Measurements from ENCODE around the gene HDLBP.
A peak's percentile ranks its signal among the peaks of the same experiment; 100 is the strongest.

The HDLBP gene, protein sequence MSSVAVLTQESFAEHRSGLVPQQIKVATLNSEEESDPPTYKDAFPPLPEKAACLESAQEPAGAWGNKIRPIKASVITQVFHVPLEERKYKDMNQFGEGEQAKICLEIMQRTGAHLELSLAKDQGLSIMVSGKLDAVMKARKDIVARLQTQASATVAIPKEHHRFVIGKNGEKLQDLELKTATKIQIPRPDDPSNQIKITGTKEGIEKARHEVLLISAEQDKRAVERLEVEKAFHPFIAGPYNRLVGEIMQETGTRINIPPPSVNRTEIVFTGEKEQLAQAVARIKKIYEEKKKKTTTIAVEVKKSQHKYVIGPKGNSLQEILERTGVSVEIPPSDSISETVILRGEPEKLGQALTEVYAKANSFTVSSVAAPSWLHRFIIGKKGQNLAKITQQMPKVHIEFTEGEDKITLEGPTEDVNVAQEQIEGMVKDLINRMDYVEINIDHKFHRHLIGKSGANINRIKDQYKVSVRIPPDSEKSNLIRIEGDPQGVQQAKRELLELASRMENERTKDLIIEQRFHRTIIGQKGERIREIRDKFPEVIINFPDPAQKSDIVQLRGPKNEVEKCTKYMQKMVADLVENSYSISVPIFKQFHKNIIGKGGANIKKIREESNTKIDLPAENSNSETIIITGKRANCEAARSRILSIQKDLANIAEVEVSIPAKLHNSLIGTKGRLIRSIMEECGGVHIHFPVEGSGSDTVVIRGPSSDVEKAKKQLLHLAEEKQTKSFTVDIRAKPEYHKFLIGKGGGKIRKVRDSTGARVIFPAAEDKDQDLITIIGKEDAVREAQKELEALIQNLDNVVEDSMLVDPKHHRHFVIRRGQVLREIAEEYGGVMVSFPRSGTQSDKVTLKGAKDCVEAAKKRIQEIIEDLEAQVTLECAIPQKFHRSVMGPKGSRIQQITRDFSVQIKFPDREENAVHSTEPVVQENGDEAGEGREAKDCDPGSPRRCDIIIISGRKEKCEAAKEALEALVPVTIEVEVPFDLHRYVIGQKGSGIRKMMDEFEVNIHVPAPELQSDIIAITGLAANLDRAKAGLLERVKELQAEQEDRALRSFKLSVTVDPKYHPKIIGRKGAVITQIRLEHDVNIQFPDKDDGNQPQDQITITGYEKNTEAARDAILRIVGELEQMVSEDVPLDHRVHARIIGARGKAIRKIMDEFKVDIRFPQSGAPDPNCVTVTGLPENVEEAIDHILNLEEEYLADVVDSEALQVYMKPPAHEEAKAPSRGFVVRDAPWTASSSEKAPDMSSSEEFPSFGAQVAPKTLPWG (N-terminal part only)

DNA sequence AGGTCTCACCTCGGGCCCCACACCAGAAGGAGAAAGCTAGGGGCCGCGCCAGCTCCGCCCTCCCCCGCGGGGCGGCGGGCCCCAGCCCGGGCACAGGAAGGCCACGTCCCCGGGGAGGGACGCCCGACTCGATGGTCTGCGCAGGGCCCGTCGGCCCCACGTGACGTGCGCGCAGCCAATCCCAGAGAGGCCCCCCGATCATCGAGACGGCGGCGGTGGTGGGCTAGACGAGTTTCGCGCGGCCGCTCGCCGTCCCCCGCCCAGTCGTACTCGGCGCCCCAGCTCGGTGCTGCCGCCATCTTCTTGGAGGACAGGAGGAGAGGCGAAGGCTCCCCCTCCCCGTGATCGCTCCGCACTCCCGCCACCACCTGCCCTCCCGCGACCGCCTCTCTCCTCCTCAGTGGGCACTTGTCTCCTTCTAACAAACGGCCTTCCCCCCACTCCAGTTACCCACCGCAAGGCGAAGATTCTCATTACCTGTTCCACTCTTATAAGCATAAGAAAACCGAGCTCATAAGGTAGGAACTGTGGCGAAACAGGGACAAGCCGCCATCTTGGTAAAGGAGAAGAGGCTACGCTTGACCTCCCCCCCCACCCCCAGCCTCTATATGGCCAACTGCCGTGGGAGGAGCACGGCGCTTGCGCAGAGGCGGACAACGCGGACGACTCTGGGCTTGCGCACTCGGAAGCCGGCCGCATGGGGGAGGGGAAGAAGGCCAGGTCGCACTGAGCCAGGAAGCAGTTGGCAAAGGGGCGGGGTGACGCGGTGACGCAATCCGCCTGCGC is at the start of gene HDLBP:
Gene HDLBP (minus strand): TSS at position 580 of the 786 bp plus-strand sequence. CDS start 48,803 bp downstream, outside the sequence.
- H3K9me3 Mint-ChIP-seq = no peaks in the 10 kb centered on the region
- H3K4me3 Mint-ChIP-seq = peak within 1 kb of the TSS; percentile 95 to 99
- H3K27me3 Mint-ChIP-seq = no peaks in the 10 kb centered on the region
- peak within 1 kb of the TSS; percentile 99 for H3K27ac Mint-ChIP-seq
- DNase-seq = peak; percentile 100
- peak; percentile 78 to 81 for ATAC-seq (replicated peaks)
- peaks cover 37 to 71% of the 10 kb centered on the region in 2 donors for H3K4me1 Mint-ChIP-seq
- H3K36me3 Mint-ChIP-seq = peaks cover 24 to 46% of the 10 kb centered on the region in 2 donors

DNA sequence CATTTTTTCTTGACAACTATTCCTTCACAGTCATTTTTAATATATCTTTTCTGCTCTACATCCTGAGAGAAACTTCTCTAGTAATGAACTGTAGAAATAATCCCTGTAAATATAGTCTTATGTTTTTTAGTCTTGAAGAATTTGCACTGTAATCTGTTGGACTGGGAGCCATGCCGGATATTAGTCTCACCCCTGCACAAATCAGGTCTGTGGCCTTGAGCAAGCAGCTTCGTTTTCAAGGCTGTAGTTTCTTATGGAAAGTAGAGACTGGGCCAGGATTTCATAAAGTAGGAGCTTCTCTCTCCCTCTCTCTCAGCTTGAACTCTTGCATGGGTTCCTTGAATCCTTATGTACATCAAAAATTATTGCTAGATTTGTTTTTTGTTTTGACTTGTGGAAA is 49.3 kb upstream of the HDLBP start:
- H3K4me1 Mint-ChIP-seq = peaks cover 35 to 70% of the 10 kb centered on the region in 2 donors
- no peak overlapping the region for H3K27ac Mint-ChIP-seq
- H3K4me3 Mint-ChIP-seq = no peak overlapping the region
- DNase-seq = no peak
- H3K27me3 Mint-ChIP-seq = no peaks in the 10 kb centered on the region
- H3K9me3 Mint-ChIP-seq = no peaks in the 10 kb centered on the region
- peaks cover 3 to 24% of the 10 kb centered on the region in 2 donors for H3K36me3 Mint-ChIP-seq
- ATAC-seq (replicated peaks) = no peak

DNA sequence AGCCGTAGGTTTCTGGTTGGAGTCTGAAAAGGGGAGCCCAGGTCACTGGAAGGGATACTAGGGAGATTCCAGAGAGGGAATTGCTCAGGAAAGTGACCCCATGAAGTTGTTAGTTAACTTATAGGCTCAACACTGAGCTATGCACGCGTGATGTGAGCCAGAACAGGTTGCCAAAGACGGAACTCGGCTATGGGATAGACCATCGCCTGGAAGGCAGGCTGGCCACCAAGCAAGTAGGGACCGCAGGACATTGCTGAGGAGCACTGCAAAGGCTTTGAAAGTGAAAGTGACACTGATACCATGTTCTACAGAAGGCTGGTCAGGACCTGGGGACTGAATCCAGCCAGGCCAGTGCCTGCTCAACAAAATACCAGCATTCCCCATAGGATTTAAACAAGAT is 48.0 kb upstream of the HDLBP start:
- H3K27me3 Mint-ChIP-seq = no peaks in the 10 kb centered on the region
- H3K27ac Mint-ChIP-seq = no peak overlapping the region
- H3K9me3 Mint-ChIP-seq = no peaks in the 10 kb centered on the region
- no peak overlapping the region for H3K4me3 Mint-ChIP-seq
- H3K4me1 Mint-ChIP-seq = peaks cover 44 to 77% of the 10 kb centered on the region in 2 donors
- ATAC-seq (replicated peaks) (peak in 1 of 2 donors; percentile 47), DNase-seq (no peak)
- peaks cover 0 to 30% of the 10 kb centered on the region in 2 donors for H3K36me3 Mint-ChIP-seq

DNA sequence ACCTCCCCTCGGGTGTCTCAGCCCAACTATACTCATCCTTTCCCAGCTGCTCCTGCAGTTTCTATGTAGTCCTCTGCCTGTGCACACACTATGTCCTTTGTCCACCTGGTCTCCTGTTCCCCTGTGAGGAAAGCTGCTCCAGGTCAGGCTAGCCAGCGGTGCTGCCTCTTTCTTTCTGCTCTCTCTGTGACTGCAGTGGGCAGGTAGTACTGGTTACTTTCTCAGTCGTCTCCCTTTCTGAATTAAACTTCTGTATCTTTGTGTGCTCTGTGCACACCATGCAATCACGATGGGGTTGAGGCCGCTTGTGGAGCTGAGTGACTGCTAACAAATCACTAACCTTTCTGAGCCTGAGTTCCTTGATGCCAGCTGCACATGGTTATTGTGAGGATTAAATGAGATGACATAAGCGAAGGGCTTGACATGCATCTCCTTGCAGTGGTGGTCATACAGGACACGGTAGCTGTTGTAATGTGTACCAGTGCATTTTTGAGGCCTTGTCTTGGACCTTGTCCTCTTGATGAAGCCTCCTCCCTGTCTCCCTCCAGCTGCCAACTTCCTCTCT is 44.1 kb upstream of the HDLBP start:
- H3K4me3 Mint-ChIP-seq = peak overlapping the region; percentile 14 to 15
- H3K36me3 Mint-ChIP-seq = peaks cover 4 to 28% of the 10 kb centered on the region in 2 donors
- ATAC-seq (replicated peaks) (no peak), DNase-seq (no peak)
- H3K27ac Mint-ChIP-seq = peak overlapping the region; percentile 38
- H3K4me1 Mint-ChIP-seq = peaks cover 47 to 79% of the 10 kb centered on the region in 2 donors
- no peaks in the 10 kb centered on the region for H3K27me3 Mint-ChIP-seq
- no peaks in the 10 kb centered on the region for H3K9me3 Mint-ChIP-seq

DNA sequence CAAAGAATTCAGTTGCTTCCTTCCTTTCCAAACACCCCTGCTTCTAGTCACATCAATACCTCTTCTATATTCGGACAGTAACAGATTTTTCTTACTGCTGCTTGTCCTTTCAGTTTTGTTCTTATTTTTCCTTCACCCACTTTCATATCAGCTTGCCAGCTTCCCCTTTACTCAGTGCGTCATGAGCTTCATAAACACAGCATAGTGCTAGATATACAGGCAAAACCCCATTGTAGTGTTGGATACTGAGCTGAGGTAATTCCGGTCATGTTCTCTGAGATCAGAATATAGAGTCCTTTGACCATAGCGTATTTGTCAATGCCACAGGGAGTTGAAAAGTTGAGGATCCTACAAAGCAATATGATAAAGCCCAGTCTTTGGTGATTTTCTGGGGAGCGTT is 43.0 kb upstream of the HDLBP start:
- Mint-ChIP-seq H3K36me3 (peaks cover 6 to 24% of the 10 kb centered on the region in 2 donors), H3K27ac (peak overlapping the region; percentile 72), H3K4me1 (peaks cover 43 to 74% of the 10 kb centered on the region in 2 donors), H3K9me3 (no peaks in the 10 kb centered on the region), H3K27me3 (no peaks in the 10 kb centered on the region), H3K4me3 (peak overlapping the region; percentile 16 to 47)
- ATAC-seq (replicated peaks) (peak; percentile 66 to 72), DNase-seq (peak; percentile 39)

DNA sequence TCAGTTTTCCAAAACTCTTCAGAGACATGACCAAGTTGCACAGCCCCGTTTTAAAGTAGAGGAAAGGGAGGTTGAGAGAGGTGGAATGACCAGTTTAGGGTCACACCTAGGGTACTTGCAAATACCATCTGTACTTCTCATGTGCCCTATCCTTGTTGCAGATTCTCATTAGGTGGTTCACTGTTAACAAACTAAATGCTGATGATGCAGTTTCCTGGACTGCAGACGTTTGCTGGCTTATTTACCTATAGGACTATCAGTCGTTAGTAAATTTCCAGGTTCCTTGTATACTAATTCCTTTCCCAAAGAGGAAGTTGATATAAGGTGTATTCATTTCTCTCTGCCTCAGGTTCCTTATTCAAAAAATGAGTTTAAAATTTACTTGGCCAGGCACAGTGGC is 42.1 kb upstream of the HDLBP start:
- Mint-ChIP-seq H3K4me3 (peak overlapping the region; percentile 82 to 85), H3K27ac (peak overlapping the region; percentile 31), H3K4me1 (peaks cover 37 to 65% of the 10 kb centered on the region in 2 donors), H3K36me3 (peaks cover 12 to 26% of the 10 kb centered on the region in 2 donors), H3K9me3 (no peaks in the 10 kb centered on the region), H3K27me3 (no peaks in the 10 kb centered on the region)
- ATAC-seq (replicated peaks) (no peak), DNase-seq (no peak)

DNA sequence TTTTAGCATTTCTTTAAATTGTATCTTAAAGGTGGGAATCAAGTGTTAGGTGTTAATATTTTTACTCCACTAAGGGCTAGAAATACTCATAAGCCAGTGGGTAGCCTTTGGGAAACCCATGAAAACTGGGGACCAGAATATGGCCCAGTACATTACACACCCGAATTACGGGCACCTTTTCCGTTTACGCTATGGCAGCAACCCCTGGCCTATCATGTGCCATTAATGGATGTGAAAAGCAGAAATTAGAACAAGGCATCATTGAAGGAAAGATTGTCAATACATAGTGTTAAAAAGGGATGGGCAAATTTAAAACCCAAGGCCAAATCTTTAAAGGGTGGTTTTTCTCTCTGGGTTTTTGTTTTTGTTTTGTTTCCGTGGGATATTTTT is 41.4 kb upstream of the HDLBP start:
- ATAC-seq (replicated peaks) (no peak), DNase-seq (no peak)
- peaks cover 37 to 60% of the 10 kb centered on the region in 2 donors for H3K4me1 Mint-ChIP-seq
- no peaks in the 10 kb centered on the region for H3K27me3 Mint-ChIP-seq
- H3K4me3 Mint-ChIP-seq = peak overlapping the region; percentile 82 to 85
- H3K9me3 Mint-ChIP-seq = no peaks in the 10 kb centered on the region
- peak overlapping the region; percentile 87 for H3K27ac Mint-ChIP-seq
- H3K36me3 Mint-ChIP-seq = peaks cover 15 to 26% of the 10 kb centered on the region in 2 donors

DNA sequence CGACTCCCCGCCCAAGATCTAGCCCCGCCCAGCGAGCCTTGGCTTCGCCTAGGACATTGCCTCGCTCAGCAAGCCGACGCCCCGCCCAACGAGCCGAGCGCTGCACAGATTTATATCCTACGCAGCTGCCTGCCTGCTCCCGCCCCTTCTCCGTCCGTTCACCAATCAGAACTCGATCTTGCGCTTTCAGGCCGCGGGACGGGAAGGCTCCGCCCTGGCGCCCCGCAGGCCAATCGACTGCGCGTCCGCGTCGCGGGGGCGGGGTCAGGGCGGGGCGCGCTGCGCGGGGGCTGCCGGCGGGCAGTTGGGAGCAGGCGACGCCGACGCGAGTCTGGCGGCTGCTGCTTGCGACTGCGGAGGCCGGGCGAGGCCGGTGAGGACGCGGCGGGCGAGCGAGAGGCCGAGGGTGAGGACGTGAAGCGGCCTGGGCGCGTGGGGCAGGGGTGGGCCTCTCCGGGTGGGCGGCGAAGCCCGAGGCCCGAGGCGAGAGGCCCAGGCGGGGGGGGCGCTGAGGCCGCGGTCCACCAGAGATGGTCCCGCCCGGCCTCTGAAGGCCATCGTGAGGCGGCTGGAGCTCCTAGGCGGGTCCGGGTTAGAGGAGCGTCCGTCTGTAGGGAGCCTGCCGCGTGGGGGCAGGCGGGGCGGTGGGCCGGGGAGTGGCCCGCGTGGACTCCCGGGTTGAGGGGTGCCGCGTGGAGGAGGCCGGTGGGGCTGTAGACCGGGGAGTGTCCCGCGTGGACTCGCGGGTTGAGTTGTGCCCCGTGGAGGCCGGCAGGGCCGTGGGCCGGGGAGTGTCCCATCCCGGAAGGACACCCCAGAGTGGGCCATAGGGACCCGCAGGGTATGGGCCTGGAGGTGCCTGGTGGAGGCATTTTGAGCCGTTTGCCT is 40.8 kb upstream of the HDLBP start, which contains the start of gene FARP2:
Gene FARP2 (plus strand): TSS at position 303 of the 888 bp plus-strand sequence. CDS start 16,823 bp downstream, outside the sequence.
- Mint-ChIP-seq H3K4me3 (peak within 1 kb of the TSS; percentile 82 to 85), H3K27me3 (no peaks in the 10 kb centered on the region), H3K36me3 (peaks cover 15 to 22% of the 10 kb centered on the region in 2 donors), H3K4me1 (peaks cover 33 to 54% of the 10 kb centered on the region in 2 donors), H3K9me3 (no peaks in the 10 kb centered on the region), H3K27ac (peak within 1 kb of the TSS; percentile 87)
- ATAC-seq (replicated peaks) (peak; percentile 88 to 91), DNase-seq (peak; percentile 97)

DNA sequence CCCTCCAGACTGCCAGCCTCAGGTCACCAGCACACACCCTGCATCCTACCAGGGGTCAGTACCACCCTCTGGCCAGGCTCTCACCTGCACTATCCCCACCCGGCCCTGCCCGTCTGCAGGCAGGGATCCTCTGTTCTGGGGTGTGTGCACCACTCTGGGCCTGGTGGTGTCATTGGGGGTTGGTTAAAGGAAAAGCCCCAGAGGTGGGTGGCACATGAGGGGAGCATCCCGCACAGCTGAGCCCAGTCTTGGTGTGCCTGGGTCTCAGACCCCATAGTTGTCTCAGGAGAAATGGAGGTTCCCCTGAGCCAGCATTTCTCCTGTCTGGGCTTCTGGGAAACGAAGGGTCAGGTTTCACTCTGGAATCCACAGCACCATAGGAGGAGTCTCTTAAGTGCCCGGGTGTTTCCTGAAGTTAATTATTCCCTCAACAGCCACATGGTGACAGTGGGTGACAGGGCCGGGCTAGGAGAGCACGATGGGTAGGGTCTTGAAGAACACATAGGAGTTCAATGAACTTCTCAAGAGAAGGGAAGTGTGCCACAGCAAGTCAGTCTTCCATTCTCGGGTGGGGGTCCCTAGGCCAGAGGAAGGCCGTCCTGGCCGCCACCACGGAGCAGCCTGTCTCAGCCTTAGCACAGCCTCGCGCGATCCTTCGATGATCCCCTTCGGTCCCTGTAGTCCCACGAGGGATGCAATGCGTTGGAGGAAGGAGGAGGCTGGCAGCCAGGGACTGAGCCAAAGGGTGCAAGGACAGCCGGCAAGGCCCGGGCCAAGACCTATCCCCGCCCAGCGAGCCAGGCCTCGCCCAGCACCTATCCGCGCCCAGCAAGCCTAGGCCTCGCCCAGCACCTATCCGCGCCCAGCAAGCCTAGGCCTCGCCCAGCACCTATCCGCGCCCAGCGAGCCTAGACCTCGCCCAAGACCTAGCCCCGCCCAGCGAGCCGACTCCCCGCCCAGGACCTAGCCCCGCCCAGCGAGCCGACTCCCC is 39.5 kb upstream of the HDLBP start:
- no peaks in the 10 kb centered on the region for H3K27me3 Mint-ChIP-seq
- peak overlapping the region; percentile 25 to 41 for H3K4me3 Mint-ChIP-seq
- H3K9me3 Mint-ChIP-seq = no peaks in the 10 kb centered on the region
- H3K36me3 Mint-ChIP-seq = peaks cover 21 to 25% of the 10 kb centered on the region in 2 donors
- H3K27ac Mint-ChIP-seq = peak overlapping the region; percentile 73
- DNase-seq (peak; percentile 68), ATAC-seq (replicated peaks) (peak; percentile 6 to 26)
- H3K4me1 Mint-ChIP-seq = peaks cover 27 to 49% of the 10 kb centered on the region in 2 donors

DNA sequence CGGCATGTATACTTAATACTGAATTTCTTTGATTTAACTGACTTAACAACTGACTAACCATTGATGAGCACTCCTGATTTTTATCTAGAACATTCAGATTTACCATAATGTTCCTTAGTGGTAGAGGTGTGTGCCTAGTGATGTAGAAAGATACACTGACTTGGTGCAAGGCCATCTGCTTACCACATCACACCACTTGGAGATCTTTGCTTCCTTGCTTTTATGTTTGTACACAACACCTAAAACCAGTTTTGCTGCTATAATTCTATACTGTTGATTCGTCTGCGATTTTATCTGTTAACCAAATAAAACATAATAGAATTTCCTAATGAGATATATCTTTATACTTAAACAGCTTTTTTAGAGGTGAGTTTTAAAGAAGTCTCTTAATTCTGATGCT is 36.8 kb upstream of the HDLBP start:
- Mint-ChIP-seq H3K4me1 (peaks cover 9 to 22% of the 10 kb centered on the region in 2 donors), H3K27me3 (no peaks in the 10 kb centered on the region), H3K27ac (peak overlapping the region; percentile 63), H3K4me3 (no peak overlapping the region), H3K9me3 (no peaks in the 10 kb centered on the region), H3K36me3 (peaks cover 30 to 32% of the 10 kb centered on the region in 2 donors)
- ATAC-seq (replicated peaks) (no peak), DNase-seq (no peak)

DNA sequence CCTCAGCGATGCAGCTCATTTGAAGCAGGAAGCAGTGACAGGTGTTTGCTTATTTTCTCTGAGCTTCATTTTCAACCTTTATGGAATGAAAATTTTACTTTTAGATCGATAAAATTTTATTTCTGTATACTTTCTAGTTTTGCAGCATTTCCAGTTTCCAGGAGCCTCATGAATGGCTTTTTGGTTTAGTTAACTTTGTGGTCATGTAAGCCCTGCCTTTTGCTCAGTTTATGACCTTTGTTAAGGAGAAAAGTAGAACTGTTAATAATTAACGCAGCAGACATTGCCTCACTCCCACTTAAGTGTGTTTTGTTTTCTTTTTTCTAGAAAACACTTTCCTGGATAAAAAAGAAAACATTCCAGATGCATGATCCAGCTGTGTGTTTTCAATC is 36.2 kb upstream of the HDLBP start:
- Mint-ChIP-seq H3K4me1 (peaks cover 5 to 16% of the 10 kb centered on the region in 2 donors), H3K4me3 (no peak overlapping the region), H3K9me3 (no peaks in the 10 kb centered on the region), H3K36me3 (peaks cover 30 to 32% of the 10 kb centered on the region in 2 donors), H3K27ac (no peak overlapping the region), H3K27me3 (no peaks in the 10 kb centered on the region)
- DNase-seq = no peak
- ATAC-seq (replicated peaks) = no peak
